Tibial nerve (tissue), 3 donors: ENCODE measurements around the gene ERN1.

Experiments
- EP300 ChIP-seq, 2 donors: sonication (generic); formaldehyde crosslinking; IDR thresholded peaks; one replicate each; pipeline ENCODE4 v1.6.1; 2017; ENCODE audit warnings: antibody characterized with exemption in 2 of 2, mild to moderate bottlenecking in 1 of 2
- POLR2A ChIP-seq, 2 donors: fragments of 450-650 bp; IDR thresholded peaks; one replicate each; pipeline ENCODE4 v1.6.1; 2017; ENCODE audit warnings: antibody characterized with exemption in 2 of 2, mild to moderate bottlenecking in 2 of 2, moderate library complexity in 2 of 2

GRCh38 chr17:64056269-64057005 is 73.5 kb downstream of the ERN1 start:
- TF ChIP-seq EP300 (IDR thresholded peaks at IDR 0.05) (no peak), POLR2A (IDR thresholded peaks at IDR 0.05) (no peak)
